ENCODE results near the gene PSME2. TPM values are rescaled to one million over a fixed set of nuclear protein-coding genes. Genes with fewer than 3 reads are reported as not detected.
A peak's percentile ranks its signal among the peaks of the same experiment; 100 is the strongest.

Gene PSME2
- total and polyA plus RNA-seq, 2 experiments from 2014 or later = 54.0 to 259 TPM

DNA sequence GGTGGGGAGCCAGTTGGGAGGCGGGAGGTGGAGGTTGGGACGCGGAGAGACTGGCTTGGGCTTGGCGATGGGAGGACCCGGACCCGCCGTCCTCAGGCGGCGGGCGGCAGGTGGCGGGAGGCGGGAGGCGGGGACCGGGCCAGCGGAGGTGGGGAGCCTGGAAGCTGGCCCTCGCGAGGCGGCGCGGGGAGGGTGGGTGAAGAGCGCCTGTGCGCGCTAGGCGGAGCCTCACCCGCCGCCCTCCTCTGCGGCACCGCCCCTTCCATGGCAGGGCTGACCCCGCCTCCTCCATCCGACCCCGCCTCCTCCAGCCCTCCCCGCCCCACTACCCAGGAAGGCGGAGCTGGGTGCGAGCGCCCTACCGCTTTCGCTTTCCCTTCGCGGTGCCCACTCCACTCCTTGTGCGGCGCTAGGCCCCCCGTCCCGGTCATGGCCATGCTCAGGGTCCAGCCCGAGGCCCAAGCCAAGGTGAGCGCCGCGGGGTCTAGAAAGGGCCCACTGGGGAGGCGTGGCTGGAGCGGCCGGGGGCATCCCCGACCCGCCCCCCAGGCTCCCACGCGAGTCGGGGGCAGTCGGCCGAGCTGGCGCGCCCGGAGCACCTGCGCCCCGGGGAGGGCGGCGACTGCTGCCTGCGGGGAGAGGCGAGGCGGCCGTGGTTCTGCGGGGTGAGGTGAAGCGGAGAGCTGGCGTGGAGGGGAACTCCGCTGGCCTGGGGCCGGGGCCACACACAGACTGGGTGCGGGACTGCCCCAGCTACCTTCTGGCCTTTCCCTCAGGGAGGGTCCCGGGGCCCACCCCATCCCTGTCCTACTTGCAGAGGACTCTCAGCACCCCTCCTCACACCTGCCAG is 10.4 kb downstream of the PSME2 start, which contains the start of gene PSME1:
Gene PSME1, plus strand, starts transcription at position 361 of the 850 bp plus-strand sequence. Its CDS starts 69 bp downstream, at position 430.
- Histone ChIP-seq H3K4me3 (peak within 1 kb of the TSS; percentile 96), H3K4me1 (ENCODE audit: insufficient read depth) (peaks cover 22% of the 10 kb centered on the region), H3F3A (replicated peaks; ENCODE audit: low read depth) (peaks cover 24% of the 10 kb centered on the region), H3K9me2 (ENCODE audit: insufficient read depth) (no peaks in the 10 kb centered on the region), H3K27me3 (ENCODE audit: insufficient read depth) (no peaks in the 10 kb centered on the region), H3K27ac (ENCODE audit: low read depth) (peak within 1 kb of the TSS; percentile 84; the same call in 1 of the 2 replicates), H3K4me2 (peak within 1 kb of the TSS; percentile 87), H3K79me2 (replicated peaks; ENCODE audit: insufficient read depth) (peaks cover 20% of the 10 kb centered on the region), H4K20me1 (replicated peaks; ENCODE audit: insufficient read depth) (peaks cover 9% of the 10 kb centered on the region), H3K36me3 (ENCODE audit: insufficient read depth) (peaks cover 14% of the 10 kb centered on the region; the same call in 1 of the 2 replicates), H2AFZ (peak within 1 kb of the TSS; percentile 97)
- peaks cover 33% of the 10 kb centered on the region for H3K36me3 Mint-ChIP-seq (ENCODE audit: low read depth)
- H3K9me3 Mint-ChIP-seq = no peaks in the 10 kb centered on the region
- H3K27ac Mint-ChIP-seq = peak within 1 kb of the TSS; percentile 10; the same call in 1 of the 2 replicates
- DNase-seq (ENCODE audit: low spot score) (peak; percentile 96), ATAC-seq (peak; percentile 88)
- TF ChIP-seq POLR2AphosphoS5 (IDR thresholded peaks at IDR 0.05; ENCODE audit: low read depth) = peak; percentile 80
- TF ChIP-seq STAT1 (IDR thresholded peaks at IDR 0.05; ENCODE audit: unreplicated experiment) = no peak
- peaks cover 46% of the 10 kb centered on the region for H3K4me1 Mint-ChIP-seq
- H3K27me3 Mint-ChIP-seq (ENCODE audit: insufficient read depth, low read depth, poor library complexity) = peaks cover 26% of the 10 kb centered on the region
- H3K4me3 Mint-ChIP-seq = peak within 1 kb of the TSS; percentile 79

DNA sequence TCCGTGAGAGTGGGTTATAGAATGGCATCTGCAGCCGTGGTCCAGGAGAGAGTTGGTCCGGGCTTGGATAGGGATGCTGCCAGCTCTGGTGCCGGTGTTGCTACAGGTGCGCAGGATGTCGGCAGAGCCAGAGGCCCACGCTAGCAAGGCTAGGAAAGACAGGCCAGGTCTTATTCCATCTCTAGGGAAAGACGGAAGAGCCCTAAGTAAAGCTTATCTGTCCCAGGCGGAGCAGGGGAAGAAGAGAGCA is 10.9 kb downstream of the PSME2 start:
- Histone ChIP-seq H3F3A (replicated peaks; ENCODE audit: low read depth) (peaks cover 29% of the 10 kb centered on the region), H3K36me3 (ENCODE audit: insufficient read depth) (peaks cover 14% of the 10 kb centered on the region; the same call in 1 of the 2 replicates), H4K20me1 (replicated peaks; ENCODE audit: insufficient read depth) (peaks cover 9% of the 10 kb centered on the region), H3K27me3 (ENCODE audit: insufficient read depth) (no peaks in the 10 kb centered on the region), H3K4me3 (peak overlapping the region; percentile 96), H3K4me2 (peak overlapping the region; percentile 87), H3K9me2 (ENCODE audit: insufficient read depth) (no peaks in the 10 kb centered on the region), H3K4me1 (ENCODE audit: insufficient read depth) (peaks cover 22% of the 10 kb centered on the region), H2AFZ (peak overlapping the region; percentile 97), H3K79me2 (replicated peaks; ENCODE audit: insufficient read depth) (peaks cover 16% of the 10 kb centered on the region), H3K27ac (ENCODE audit: low read depth) (peak overlapping the region; percentile 84; the same call in 1 of the 2 replicates)
- ATAC-seq (no peak), DNase-seq (ENCODE audit: low spot score) (no peak)
- peak overlapping the region; percentile 10; the same call in 1 of the 2 replicates for H3K27ac Mint-ChIP-seq
- H3K36me3 Mint-ChIP-seq (ENCODE audit: low read depth) = peaks cover 33% of the 10 kb centered on the region
- H3K4me1 Mint-ChIP-seq = peaks cover 46% of the 10 kb centered on the region
- TF ChIP-seq POLR2AphosphoS5 (IDR thresholded peaks at IDR 0.05; ENCODE audit: low read depth) (no peak), CREB1 (CRISPR knock-in tag; IDR thresholded peaks at IDR 0.05; ENCODE audit: low read depth) (no peak), STAT1 (IDR thresholded peaks at IDR 0.05; ENCODE audit: unreplicated experiment) (no peak)
- TF ChIP-seq, protein P1, sequence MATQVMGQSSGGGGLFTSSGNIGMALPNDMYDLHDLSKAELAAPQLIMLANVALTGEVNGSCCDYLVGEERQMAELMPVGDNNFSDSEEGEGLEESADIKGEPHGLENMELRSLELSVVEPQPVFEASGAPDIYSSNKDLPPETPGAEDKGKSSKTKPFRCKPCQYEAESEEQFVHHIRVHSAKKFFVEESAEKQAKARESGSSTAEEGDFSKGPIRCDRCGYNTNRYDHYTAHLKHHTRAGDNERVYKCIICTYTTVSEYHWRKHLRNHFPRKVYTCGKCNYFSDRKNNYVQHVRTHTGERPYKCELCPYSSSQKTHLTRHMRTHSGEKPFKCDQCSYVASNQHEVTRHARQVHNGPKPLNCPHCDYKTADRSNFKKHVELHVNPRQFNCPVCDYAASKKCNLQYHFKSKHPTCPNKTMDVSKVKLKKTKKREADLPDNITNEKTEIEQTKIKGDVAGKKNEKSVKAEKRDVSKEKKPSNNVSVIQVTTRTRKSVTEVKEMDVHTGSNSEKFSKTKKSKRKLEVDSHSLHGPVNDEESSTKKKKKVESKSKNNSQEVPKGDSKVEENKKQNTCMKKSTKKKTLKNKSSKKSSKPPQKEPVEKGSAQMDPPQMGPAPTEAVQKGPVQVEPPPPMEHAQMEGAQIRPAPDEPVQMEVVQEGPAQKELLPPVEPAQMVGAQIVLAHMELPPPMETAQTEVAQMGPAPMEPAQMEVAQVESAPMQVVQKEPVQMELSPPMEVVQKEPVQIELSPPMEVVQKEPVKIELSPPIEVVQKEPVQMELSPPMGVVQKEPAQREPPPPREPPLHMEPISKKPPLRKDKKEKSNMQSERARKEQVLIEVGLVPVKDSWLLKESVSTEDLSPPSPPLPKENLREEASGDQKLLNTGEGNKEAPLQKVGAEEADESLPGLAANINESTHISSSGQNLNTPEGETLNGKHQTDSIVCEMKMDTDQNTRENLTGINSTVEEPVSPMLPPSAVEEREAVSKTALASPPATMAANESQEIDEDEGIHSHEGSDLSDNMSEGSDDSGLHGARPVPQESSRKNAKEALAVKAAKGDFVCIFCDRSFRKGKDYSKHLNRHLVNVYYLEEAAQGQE (IDR thresholded peaks at IDR 0.05; ENCODE audit: unreplicated experiment) = no peak
- H3K9me3 Mint-ChIP-seq = no peaks in the 10 kb centered on the region
- peak overlapping the region; percentile 79 for H3K4me3 Mint-ChIP-seq
- H3K27me3 Mint-ChIP-seq (ENCODE audit: insufficient read depth, low read depth, poor library complexity) = peaks cover 21% of the 10 kb centered on the region

DNA sequence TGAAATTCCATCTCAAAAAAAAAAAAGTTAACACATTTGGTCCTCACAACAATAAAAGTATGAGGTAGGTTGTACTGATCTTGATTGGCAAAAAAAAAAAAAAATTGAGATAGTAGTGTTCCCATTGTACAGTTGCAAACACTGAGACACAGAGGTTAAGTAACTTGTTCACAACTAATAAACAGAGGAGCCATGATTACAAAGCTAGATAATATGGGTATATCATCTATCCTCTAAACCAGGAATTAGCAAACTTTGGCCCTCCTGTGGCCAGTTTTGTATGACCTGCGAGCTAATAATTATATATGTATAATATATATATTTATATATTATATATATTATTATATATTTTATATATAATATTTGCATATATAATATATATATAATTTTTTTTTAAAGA is 12.7 kb downstream of the PSME2 start:
- Histone ChIP-seq H3K4me1 (ENCODE audit: insufficient read depth) (peaks cover 17% of the 10 kb centered on the region), H3K4me3 (no peak overlapping the region), H4K20me1 (replicated peaks; ENCODE audit: insufficient read depth) (no peaks in the 10 kb centered on the region), H3K27me3 (ENCODE audit: insufficient read depth) (no peaks in the 10 kb centered on the region), H3K9me2 (ENCODE audit: insufficient read depth) (no peaks in the 10 kb centered on the region), H3F3A (replicated peaks; ENCODE audit: low read depth) (peaks cover 27% of the 10 kb centered on the region), H2AFZ (no peak overlapping the region), H3K79me2 (replicated peaks; ENCODE audit: insufficient read depth) (0 out of 2 replicates have a peak, but pooled peaks cover under 1% of the 10 kb centered on the region), H3K27ac (ENCODE audit: low read depth) (no peak overlapping the region), H3K36me3 (ENCODE audit: insufficient read depth) (0 out of 2 replicates have a peak, but pooled peaks cover 6% of the 10 kb centered on the region), H3K4me2 (no peak overlapping the region)
- DNase-seq (ENCODE audit: low spot score) (no peak), ATAC-seq (no peak)
- Mint-ChIP-seq H3K27ac (no peak overlapping the region), H3K27me3 (ENCODE audit: insufficient read depth, low read depth, poor library complexity) (peaks cover 14% of the 10 kb centered on the region), H3K9me3 (no peaks in the 10 kb centered on the region), H3K36me3 (ENCODE audit: low read depth) (peaks cover 15% of the 10 kb centered on the region), H3K4me3 (no peak overlapping the region), H3K4me1 (peaks cover 32% of the 10 kb centered on the region)
- TF ChIP-seq EZH2 (IDR thresholded peaks at IDR 0.05; ENCODE audit: low read depth, unreplicated experiment) = no peak
- no peak for TF ChIP-seq STAT1 (IDR thresholded peaks at IDR 0.05; ENCODE audit: unreplicated experiment)
- no peak for TF ChIP-seq ZNF331 (CRISPR knock-in tag; IDR thresholded peaks at IDR 0.05; ENCODE audit: low read depth)
- no peak for TF ChIP-seq JUNB (IDR thresholded peaks at IDR 0.05; ENCODE audit: unreplicated experiment)
- TF ChIP-seq ZNF114 (CRISPR knock-in tag; IDR thresholded peaks at IDR 0.05) = no peak
- TF ChIP-seq NANOG (IDR thresholded peaks at IDR 0.05; ENCODE audit: borderline replicate concordance) = no peak
